ENCODE measurements around the gene PCDH12. TPM values are rescaled to one million over a fixed set of nuclear protein-coding genes. Genes with fewer than 3 reads are reported as not detected.

Gene PCDH12
- total and polyA plus RNA-seq, 2 donors (not counting 1 experiment from before 2014, with no cell fraction given): 0.01 TPM; not detected in 1

GRCh38 chr5:141997358-141997960 is 39.5 kb upstream of the PCDH12 start:
- ChIA-PET CTCF (interaction anchor here (2.7 to 10.8 kb wide), 2 partner anchors 16 to 147 kb away, joined by 12 to 208 read pairs; partner anchors contain the start of gene GNPDA1), POLR2A (no interaction called here)
- no peak overlapping the region for H3K4me2 ChIP-seq (replicated peaks; ENCODE audit: low read depth, low read length, poor library complexity, severe bottlenecking)
- DNase-seq (no peak), ATAC-seq (ENCODE audit: low read depth) (no peak)
- H3K27ac Mint-ChIP-seq: no peak overlapping the region
- H3K36me3 ChIP-seq (replicated peaks in 1 of 2; ENCODE audit: control extremely low read depth in 1 of 2, control insufficient read depth in 1 of 2, extremely low read depth in 1 of 2, insufficient read depth in 2 of 2, low read length in 1 of 2): peaks cover 0 to 51% of the 10 kb centered on the region in 2 experiments
- intact Hi-C loops (cut with micrococcal nuclease): no loop called here
- peaks cover 13% of the 10 kb centered on the region for H4K20me1 ChIP-seq (ENCODE audit: control insufficient read depth, insufficient read depth, low read length, poor library complexity, severe bottlenecking)
- H3K9me3 Mint-ChIP-seq (ENCODE audit: insufficient read depth): no peaks in the 10 kb centered on the region
- H3K9ac ChIP-seq (ENCODE audit: low read length): no peak overlapping the region
- 81% methylated on average over 6 of the region's 6 CpGs for WGBS (ENCODE audit: insufficient coverage)
- H3K27me3 Mint-ChIP-seq: no peaks in the 10 kb centered on the region
- H3K27ac ChIP-seq (ENCODE audit: low read length in 2 of 2): no peak overlapping the region
- peaks cover 10% of the 10 kb centered on the region for H3K79me2 ChIP-seq (ENCODE audit: control insufficient read depth, insufficient read depth, low read length)
- no peaks in the 10 kb centered on the region for H3K9me3 ChIP-seq (ENCODE audit: control extremely low read depth in 1 of 3, control insufficient read depth in 2 of 3, insufficient read depth in 1 of 3, low read length in 2 of 3)
- no peaks in the 10 kb centered on the region for H3K4me1 ChIP-seq (ENCODE audit: control insufficient read depth in 2 of 2, insufficient read depth in 2 of 2, low read length in 2 of 2)
- H3K4me1 Mint-ChIP-seq: no peaks in the 10 kb centered on the region
- TF ChIP-seq EZH2 (IDR thresholded peaks at IDR 0.05; ENCODE audit: borderline replicate concordance, insufficient read depth, low read depth, low read length, poor library complexity, severe bottlenecking): no peak
- TF ChIP-seq, protein P1, sequence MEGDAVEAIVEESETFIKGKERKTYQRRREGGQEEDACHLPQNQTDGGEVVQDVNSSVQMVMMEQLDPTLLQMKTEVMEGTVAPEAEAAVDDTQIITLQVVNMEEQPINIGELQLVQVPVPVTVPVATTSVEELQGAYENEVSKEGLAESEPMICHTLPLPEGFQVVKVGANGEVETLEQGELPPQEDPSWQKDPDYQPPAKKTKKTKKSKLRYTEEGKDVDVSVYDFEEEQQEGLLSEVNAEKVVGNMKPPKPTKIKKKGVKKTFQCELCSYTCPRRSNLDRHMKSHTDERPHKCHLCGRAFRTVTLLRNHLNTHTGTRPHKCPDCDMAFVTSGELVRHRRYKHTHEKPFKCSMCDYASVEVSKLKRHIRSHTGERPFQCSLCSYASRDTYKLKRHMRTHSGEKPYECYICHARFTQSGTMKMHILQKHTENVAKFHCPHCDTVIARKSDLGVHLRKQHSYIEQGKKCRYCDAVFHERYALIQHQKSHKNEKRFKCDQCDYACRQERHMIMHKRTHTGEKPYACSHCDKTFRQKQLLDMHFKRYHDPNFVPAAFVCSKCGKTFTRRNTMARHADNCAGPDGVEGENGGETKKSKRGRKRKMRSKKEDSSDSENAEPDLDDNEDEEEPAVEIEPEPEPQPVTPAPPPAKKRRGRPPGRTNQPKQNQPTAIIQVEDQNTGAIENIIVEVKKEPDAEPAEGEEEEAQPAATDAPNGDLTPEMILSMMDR (IDR thresholded peaks at IDR 0.05): no peak
- H3K27me3 ChIP-seq (replicated peaks in 1 of 4; ENCODE audit: control extremely low read depth in 1 of 4, control insufficient read depth in 3 of 4, insufficient read depth in 4 of 4, low read length in 3 of 4): no peaks in the 10 kb centered on the region
- no peak overlapping the region for H3K4me3 Mint-ChIP-seq
- no peak overlapping the region for H3K4me3 ChIP-seq (ENCODE audit: control extremely low read depth in 1 of 5, extremely low read depth in 1 of 5, insufficient read depth in 1 of 5, low read depth in 2 of 5, low read length in 4 of 5)
- H2AFZ ChIP-seq (ENCODE audit: insufficient read depth, low read depth, low read length, poor library complexity, severe bottlenecking): no peak overlapping the region

- Mint-ChIP-seq H3K4me1 (no peaks in the 10 kb centered on the region), H3K27me3 (no peaks in the 10 kb centered on the region), H3K27ac (no peak overlapping the region), H3K4me3 (no peak overlapping the region), H3K9me3 (ENCODE audit: insufficient read depth) (no peaks in the 10 kb centered on the region)
- Histone ChIP-seq H3K9me3 (ENCODE audit: control extremely low read depth in 1 of 3, control insufficient read depth in 2 of 3, insufficient read depth in 1 of 3, low read length in 2 of 3) (no peaks in the 10 kb centered on the region), H3K4me1 (ENCODE audit: control insufficient read depth in 2 of 2, insufficient read depth in 2 of 2, low read length in 2 of 2) (no peaks in the 10 kb centered on the region), H3K36me3 (replicated peaks in 1 of 2; ENCODE audit: control extremely low read depth in 1 of 2, control insufficient read depth in 1 of 2, extremely low read depth in 1 of 2, insufficient read depth in 2 of 2, low read length in 1 of 2) (peaks cover 0 to 41% of the 10 kb centered on the region in 2 experiments), H3K9ac (ENCODE audit: low read length) (no peak overlapping the region), H4K20me1 (ENCODE audit: control insufficient read depth, insufficient read depth, low read length, poor library complexity, severe bottlenecking) (peaks cover 19% of the 10 kb centered on the region), H3K79me2 (ENCODE audit: control insufficient read depth, insufficient read depth, low read length) (peaks cover 10% of the 10 kb centered on the region), H3K4me2 (replicated peaks; ENCODE audit: low read depth, low read length, poor library complexity, severe bottlenecking) (no peak overlapping the region), H3K27ac (ENCODE audit: low read length in 2 of 2) (no peak overlapping the region), H3K27me3 (replicated peaks in 1 of 4; ENCODE audit: control extremely low read depth in 1 of 4, control insufficient read depth in 3 of 4, insufficient read depth in 4 of 4, low read length in 3 of 4) (no peaks in the 10 kb centered on the region), H3K4me3 (ENCODE audit: control extremely low read depth in 1 of 5, extremely low read depth in 1 of 5, insufficient read depth in 1 of 5, low read depth in 2 of 5, low read length in 4 of 5) (no peak overlapping the region), H2AFZ (ENCODE audit: insufficient read depth, low read depth, low read length, poor library complexity, severe bottlenecking) (no peak overlapping the region)
- intact Hi-C loops (cut with micrococcal nuclease): no loop called here
- ChIA-PET CTCF (interaction anchor here (1.1 to 10.8 kb wide), 3 partner anchors 20 to 304 kb away, joined by 3 to 208 read pairs (median 4); no protein-coding TSS in a partner anchor), POLR2A (no interaction called here)
- DNase-seq (no peak), ATAC-seq (ENCODE audit: low read depth) (no peak)
- TF ChIP-seq, protein P1 (IDR thresholded peaks at IDR 0.05): no peak
- TF ChIP-seq EZH2 (IDR thresholded peaks at IDR 0.05; ENCODE audit: borderline replicate concordance, insufficient read depth, low read depth, low read length, poor library complexity, severe bottlenecking): no peak
- WGBS (ENCODE audit: insufficient coverage): 100% methylated on average over 1 of the region's 3 CpGs
These were observed 37.7 kb upstream of the PCDH12 start for GRCh38 chr5:141995656-141996055.
